Glomerular visceral epithelial cell (primary cell): Measurements from ENCODE around the gene GSTO2.
A peak's percentile ranks its signal among the peaks of the same experiment; 100 is the strongest.

ENCODE experiments used
- DNase-seq: peaks from one replicate; pipeline ENCODE4 v3.0.0-alpha.2; 2016; ENCODE audit errors: extremely low spot score

Gene GSTO2

DNA sequence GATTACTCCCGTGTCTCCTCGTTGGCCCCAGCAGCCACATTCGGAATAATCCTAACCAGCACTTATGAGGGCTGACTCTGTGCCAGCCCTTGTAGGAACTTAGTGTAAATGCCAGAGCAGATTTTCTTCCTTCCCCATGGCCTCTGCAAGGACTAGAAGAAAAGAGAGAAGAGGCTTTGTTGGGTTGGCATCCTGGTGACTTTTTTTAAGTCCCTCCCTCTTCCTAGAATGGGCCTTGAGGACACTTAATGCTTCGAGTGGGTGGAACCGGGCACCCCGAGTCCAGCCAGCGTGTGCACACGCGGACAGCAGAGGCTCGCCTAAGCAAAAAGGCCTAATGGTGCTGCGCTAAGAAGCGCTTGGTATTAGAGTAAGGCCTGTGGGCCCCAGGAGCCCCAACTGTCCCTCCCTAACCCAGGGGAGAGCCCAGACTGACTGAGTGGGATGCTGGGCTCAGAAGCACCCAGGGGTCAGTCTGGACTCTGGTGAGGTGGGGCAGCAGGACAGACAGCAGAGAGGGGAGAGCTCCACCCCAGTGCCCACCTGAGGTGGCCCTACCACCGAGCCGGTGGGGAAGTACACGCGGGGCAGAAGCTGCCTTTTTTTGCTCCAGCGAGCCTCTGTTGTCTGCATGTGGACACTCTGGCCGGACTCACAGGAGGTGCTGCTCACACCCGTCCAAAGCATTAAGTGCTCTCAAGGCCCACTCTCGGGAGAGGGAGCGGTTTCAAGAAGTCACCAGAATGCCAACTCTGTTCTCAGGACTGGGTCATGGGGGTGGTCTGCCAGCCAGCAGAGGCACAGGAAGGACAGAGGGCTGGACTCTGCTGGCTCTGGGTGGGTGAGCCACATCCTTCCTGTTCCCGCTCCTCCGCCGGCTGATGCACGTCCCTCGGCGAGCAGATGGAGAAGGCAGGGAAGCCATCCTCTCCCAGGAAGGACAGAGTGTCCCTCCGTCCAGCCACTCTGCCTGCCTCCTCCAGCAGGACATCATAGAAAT, 56.8 kb downstream of the GSTO2 start:
- DNase-seq = no peak

DNA sequence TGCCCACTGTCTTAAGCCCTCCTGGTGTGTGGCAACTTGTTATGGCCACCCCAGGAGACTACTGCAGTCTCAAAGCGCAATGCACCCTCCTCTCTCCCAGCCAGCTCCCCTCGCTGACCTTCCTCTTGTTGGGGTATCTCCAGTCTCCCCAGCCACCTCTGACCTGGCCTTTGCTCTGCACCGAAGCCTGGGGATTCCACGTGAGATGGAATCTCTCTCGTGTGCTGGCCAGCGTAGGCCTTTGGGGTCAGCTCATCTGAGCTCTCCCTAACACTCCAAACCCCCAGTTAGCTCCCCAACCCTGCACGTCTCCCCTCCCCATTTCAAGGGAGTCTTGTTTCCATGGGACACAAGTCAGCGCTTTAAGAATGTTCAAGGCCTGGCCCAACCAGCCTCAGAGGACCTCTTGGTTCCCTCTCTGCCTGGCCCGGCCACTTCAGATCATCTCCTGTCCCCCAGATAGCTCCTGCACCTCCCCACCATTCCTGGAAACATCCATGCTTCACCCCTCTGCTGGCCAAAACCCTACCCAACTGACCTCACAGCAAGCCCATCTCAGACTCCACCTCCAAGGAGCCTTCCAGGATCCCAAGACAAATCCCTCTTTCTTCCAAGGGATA, 58.1 kb downstream of the GSTO2 start:
- no peak for DNase-seq

DNA sequence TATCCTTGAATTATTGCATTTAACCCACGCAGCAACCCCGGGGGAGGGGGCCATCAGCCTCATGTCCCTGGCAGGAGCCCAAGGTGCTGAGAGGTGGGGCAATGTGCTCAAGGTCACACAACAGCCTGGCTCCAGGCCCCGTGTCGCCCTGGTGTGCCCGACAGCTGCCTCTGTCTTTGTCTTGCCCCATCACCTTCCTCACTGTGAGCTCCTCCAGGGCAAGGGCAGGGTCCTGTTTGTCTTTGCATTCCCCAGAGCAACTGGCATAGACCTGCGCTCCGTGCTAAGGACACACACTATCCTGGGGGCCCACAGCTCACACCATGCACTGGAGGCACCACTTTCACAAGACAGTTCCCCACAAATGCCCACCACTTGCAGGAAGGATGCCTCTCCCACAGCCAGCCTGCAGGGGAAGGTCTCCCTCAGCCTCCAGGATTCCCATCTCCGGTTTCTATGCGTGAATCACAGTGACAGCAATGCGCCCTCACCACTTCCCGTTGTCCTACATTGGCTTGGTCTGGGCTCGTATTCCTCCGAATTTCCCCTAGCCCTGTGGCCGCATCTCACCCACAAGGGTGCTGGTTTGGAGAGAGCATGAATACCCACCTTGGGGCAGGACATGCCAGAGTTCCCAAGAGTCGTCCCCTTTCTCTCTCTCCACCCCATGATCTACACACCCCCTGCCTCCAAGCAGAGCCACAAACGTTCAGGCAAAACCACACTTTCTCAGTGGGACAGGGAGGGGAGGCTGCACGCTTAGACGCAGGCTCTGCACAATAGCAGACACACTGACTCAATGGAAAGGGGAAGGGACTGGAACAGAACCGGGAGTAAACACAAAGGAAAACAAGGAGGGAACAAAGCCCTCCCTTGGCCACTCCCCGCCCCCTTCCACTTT, 59.0 kb downstream of the GSTO2 start:
- peak; percentile 85 for DNase-seq

DNA sequence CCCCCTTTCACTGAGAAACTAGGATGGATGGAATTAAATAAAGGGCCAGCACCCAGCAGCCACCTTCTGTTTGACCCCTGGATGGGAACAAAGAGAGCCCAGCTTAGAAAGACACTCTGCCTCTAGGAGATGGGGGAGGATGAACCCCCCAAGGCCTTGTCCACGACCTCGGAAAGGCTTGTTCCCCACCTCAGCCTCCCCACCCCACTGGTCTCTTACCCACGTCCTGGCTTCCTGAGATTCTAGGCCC, 59.6 kb downstream of the GSTO2 start:
- no peak for DNase-seq

DNA sequence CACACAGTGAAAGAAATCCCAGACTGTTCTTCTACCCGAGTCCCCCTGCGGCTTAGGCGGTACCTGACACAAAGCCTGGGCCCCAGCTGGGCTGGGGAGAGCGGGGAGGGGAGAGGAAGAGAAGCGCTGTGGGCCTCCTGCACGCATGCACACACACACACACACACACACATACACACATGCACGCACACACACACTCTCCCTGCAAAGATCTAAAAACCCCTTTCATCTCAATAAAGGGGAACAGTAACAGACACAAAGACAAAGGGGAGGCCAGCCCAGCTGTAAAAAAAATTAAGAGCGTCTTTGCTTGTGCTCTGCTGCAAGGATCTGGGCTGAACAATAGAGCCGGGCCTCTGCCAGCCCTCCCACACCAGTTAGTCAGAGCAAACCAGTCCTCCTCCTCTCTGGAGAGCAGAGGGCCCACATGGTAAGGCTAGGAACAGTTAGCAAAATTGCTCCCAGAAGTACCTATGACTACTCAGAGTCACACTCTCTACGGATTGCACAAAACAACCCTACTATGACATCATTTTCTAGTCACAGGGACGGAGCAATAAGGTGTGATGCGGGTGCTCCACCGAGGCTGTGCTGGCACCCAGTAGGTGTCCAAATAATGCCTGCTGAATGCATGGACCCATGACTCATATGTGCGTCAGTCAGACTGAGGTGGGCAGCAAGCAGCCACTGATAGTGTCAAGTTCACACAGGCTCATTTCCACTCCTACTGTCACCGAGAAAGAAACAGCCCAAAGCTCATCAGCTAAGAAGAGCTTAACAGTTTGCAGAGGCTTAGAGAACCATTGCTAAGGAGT, 60.1 kb downstream of the GSTO2 start:
- peak; percentile 88 for DNase-seq

DNA sequence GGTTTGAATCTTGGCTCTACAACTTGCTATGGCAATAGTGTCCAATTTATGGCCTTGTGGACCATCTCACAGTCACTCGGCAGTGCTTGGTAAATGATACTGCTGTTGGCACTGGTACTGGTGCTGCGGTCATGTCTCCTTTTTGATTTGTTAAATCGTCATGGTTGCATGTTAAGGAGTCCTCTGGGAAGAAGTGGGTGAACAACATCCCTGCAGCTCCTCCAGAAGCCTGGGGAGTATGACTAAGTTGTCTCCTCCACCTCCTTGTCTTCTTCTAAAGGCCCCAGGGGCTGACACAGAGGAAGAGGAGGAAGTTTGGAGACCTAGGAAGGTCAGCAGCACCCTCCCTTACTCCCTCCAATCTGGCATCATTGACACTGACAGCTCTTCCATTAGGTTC, 60.8 kb downstream of the GSTO2 start:
- peak; percentile 71 for DNase-seq

DNA sequence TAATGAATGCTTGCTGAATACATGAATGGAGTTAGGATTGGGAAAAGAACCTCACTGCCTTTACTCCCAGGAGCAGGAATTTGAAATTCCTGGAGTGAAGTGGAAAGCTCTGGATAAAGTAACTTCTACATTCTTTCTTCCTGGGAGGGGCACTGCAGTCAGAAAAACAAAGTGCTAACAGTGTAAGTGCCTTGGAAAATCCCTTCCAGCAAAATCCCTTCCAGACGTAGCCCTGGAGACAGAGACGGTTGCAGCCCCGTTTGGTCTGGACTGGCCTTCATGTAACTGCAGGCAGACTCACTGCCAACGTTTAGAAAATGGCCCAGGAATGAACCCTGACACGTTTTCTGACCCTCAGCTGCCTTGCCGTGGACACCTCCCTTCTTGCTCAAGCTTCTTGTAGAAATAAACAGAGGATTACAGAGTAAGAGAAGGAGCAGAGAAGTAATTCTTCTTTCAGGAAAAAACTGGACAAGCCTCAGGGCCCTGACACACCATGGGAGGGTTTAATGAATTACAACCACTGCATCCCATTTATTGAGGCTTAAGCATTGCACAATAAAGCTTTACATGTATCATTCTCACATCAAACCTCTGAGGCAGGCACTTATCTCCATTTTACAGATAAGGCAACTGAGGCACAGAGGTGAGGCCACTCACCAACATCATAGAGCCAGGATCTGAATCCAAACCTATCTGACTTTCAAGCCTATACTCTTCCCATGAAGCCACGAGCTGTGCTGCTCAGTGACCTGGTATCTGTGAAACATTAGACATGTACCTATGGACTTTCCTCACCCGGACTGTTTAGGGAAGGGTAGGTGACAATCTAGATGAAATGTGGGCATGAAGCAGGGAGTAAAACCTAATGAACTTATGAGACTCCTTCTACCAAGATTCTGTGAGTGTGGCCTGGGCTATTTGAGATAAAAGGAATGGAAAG, 61.5 kb downstream of the GSTO2 start:
- peak; percentile 55 for DNase-seq

DNA sequence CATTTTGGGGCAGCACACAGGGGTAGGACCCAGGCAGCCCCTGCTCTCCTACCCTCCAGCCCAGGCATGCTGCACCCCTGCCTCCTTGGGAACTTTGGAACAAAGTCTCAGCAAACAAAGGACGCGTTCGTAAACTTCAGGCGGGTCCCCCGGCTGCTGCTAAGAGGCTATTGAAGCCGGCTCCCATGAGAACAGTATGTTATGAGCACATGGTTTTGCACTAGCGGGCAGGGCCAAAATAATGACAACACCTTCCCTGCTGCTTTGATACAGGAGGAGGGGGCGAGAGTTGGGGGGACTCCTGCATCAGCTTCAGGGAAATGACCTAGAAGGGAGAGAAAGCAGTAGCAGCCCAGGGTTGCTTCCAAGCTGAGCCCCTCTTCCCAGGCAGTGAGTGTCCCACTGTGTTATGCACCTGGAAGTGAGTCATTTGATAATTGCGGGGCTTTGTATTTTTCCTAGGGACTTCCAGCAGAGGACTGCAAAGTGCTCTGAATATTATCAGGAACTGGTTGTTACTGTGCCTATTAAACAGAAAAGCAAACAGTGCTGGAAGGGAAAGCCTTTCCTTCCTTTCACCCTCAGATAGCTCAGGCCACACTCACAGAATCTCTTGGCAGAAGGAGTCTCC, 62.3 kb downstream of the GSTO2 start:
- peak; percentile 62 for DNase-seq

DNA sequence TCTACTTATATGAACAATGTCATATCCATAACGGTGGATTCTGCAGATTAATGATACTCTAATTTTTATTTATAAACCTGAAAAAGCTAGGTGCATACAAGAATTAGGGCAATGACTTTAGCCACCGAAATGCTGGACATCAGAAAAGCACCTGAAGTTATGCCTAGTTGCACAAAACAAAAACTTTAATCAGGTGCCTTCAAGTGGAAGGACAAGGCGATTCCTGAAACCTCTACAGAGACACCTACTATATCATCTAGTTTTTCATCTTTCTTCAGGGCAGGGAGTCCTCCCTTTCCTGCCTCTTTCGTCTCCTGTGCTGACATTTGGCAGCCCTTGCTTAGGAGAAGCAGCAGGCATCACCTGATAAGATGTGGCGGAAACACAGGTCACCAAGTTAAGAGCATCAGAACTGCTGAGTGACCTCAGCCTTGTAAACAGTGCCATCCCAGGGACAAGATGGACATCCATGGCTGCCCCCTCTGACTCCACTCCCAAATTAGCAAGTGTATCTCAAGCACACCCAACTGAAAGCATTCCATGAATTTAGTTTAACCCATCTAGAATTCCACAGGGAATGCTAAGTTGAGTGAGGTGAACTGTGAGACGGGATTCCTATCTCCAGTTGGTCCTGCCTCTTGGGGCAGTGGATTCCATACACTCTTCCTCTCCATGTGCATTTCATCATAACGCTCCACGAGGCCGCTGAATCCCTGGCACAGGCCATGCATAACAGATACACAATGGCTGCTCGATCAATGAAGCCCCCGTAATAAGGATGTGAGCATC, 63.5 kb downstream of the GSTO2 start:
- no peak for DNase-seq

DNA sequence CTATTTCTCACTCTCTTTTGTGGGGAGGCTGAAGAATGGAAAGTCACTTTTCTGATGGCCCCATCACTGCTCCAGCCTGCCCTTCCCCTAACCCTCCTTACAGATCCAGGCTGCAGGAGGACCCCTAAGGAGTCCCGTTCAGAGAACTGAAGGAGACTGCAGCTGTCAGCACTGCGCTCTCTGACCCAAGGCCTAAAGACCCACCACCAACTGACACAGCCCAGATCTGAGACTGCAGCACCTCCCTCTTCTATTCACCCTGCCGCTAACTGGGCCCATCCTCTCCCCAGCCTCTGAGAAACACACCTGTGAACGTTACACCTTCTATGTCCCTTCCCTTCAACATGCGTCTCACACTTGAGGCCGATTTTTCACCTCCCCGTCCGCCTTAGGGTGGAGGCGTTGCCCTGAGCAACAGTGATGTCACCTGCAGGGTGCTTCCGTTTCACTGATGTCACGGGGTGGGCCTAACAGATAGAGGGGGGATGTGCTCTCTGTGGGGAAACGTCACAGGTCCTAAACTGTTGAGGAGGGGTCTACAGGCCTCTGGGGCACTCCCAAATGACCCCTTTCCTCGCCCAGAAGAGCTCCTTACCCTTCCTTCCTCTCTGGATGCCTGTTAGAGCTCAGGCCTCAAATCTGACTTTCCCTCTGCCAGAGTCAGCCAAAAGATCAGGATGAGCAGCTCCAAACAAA, 64.2 kb downstream of the GSTO2 start:
- no peak for DNase-seq

DNA sequence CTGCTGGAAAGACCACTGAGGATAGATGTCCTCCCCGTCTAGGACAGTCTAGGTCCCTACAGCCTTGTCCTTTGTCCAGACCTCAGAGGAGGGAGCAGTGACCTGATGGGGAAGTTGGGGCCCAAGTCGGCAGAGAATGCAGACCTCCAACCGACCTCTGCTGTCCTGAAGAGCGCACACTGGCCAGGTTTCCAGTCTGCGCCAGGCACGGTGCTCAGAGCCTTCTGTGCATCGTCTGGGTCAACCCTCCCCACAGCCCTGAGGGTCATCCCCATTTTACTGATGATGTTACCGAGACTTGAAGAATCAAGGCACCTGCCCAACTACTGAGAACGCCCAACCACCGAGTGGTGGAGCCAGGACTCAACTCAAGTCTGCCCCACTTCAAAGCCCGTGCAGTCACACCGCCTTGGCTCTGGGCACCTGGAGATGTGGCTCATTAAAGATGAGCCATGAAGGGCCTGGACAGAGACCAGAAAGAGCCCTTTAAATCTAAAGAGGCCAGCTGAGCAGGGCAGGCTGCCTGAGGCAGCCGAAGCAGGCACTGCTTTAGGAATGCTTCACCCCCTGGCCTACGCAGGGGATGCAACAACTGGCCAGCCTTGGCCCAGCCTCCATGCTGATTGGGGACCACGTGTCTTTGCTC, 64.9 kb downstream of the GSTO2 start:
- no peak for DNase-seq

DNA sequence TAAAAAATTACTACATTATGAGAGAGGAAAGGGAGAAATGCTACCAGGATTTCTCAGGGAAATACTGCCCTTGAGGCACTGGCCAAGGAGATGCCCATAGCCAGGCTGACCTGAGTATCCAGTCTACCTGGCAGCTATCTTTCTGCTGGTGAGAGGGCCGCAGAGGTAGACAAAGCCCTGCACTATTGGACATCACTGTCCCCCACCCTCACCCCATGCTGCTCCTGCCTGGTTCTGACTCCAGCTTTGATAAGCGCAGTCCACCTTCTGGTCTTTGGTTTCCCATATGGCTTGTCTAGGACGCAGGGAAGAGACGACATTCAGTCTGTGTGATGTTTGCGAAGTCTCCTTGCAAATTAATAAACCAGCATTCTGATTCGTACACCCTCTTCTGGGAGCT, 65.6 kb downstream of the GSTO2 start:
- no peak for DNase-seq

DNA sequence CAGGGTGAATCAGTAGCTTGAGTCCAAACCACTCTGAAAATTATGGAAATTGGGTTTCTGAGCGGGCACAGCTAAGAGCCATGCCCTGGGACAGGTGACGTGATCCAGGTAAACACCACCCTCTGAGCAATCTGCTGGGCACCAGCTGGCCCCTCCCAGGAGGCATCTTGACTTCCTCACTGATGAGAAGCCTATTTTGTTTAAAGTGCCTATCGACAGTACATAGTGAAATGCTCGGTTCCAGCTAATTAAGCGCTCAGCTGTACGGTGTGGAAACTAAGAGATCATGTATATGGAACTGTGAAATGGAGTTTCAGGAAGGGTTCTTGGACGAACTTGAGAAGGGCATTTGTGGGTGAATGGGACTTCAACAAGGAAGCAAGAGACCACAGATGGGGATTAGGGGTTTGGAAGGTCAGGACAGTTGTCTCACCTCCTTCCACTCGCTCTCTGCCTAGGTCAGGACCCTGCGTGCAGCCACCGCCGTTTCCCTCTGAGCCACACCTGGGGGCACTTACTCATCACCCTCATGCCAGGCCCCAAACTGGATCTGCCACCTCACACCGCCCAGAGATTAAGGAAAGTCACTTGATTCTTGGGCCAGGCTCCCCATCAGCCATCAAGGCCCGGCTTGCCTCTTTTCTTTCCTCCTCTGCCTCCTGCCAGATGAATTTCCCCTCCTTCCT, 66.1 kb downstream of the GSTO2 start:
- no peak for DNase-seq

DNA sequence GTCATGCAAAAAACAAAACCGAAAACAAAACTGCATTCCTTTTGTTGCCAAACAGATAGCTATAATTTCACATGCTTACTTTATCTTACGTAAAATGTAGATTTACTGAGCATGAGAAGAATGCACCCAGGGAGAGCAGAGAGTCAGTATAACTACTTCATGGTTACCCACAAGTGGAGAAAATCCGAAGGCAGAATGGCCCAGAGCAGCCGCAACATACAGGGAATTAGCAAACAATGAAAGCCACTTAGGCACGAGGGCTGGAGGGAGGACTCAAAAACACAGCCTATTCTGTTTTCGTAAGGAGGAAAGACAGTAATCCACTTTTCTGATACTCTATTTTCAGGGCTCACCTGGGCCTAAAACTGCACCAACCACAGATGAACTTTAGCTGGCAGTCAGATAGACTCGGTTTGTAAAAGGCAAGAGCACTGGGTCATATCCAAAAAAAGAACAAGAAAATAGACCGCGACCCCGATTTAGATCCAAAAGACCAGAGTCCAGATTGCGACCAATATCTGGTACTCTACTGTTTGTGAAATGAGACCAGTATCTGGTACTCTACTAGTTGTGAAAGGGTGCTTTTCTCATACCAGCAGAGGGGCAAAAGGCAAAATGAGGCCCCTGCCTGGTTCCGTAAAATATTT, 68.0 kb downstream of the GSTO2 start:
- DNase-seq = peak; percentile 57

DNA sequence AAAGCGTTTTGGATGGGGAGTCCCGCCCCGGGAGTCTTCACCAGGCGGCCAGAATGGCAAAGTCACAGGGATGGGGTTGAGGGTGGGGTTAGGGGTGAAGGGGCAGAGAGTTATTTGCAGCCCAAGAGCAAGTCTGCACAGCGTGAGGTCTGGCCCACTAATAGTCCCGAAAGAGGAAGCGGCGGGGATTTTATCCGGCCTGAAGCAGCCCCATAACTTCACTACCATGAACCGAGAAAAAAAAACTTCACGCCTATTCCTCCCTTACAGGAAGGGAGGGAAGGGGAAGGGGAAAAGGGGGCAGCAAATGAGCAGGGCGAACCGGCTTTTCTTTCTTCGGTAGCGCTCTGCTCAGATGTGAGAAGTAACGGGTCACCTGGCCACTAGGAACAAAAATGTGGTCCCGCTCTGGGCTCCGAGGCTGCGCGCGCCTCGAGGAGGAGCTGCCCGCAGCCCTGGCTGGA, 68.6 kb downstream of the GSTO2 start:
- DNase-seq = peak; percentile 46

DNA sequence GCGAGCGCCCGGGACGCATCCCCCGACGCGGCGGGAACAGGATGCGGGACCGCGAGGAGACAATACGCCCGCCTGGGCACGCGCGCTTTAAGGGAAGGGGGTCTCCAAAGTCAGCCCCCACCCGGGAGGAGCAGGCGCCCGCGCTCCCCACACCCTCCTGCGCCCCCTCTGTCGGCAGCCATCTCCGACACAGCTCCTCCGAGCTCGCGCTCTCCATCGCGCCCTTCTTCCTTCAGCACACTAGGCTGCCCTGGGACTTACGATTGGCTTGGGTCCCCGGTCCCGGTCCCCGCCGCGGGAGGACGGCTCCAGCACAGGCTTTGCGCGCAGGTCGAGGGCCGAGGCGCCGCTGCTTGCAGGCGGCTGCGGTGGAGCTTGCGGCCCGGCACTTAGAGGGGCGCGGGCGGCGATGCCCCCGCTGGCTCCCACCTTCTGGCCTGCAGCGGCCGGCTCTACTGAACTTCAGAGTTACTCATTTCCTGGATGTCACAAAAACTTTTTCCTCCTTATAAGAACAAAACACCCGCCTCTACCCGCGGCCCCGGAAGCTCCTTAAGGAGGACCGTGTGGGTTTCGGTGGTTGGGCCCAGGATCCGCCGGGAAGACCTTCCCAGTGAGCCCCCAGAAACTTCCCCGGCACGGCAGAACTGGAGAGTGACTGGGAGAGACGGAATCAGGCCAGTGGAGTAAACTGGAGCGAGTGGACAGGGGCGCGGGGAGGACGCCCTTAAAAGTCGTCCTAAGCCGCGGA, 69.2 kb downstream of the GSTO2 start, which contains the start of gene ITPRIP:
Gene ITPRIP, minus strand, starts transcription at position 481 of the 751 bp plus-strand sequence. CDS start 22,414 bp downstream, outside the sequence.
- peak; percentile 79 for DNase-seq
